Measurements from ENCODE around the gene HS3ST3A1. TPM values are rescaled to one million over a fixed set of nuclear protein-coding genes. Genes with fewer than 3 reads are reported as not detected.

HS3ST3A1 gene
- total and polyA plus RNA-seq, 2 of the 8 experiments (the other 6 are each of a cell fraction or from before 2014, with no cell fraction given): 5.4 to 5.7 TPM

- TF ChIP-seq TBP (IDR thresholded peaks at IDR 0.05; ENCODE audit: low read depth, low read length) (no peak), GTF2F1 (IDR thresholded peaks at IDR 0.05; ENCODE audit: borderline replicate concordance, low read depth, low read length) (no peak), KDM5A (IDR thresholded peaks at IDR 0.05; ENCODE audit: low read length) (no peak), CEBPB (IDR thresholded peaks at IDR 0.05; ENCODE audit: low read depth, low read length) (no peak), RFX5 (IDR thresholded peaks at IDR 0.05; ENCODE audit: borderline replicate concordance, low read depth, low read length) (no peak), EP300 (IDR thresholded peaks at IDR 0.05; ENCODE audit: borderline replicate concordance in 1 of 2, low read depth in 2 of 2, low read length in 2 of 2) (no peak), HDAC2 (IDR thresholded peaks at IDR 0.05; ENCODE audit: borderline replicate concordance in 1 of 2, low read depth in 2 of 2, low read length in 2 of 2) (no peak), RXRA (IDR thresholded peaks at IDR 0.05; ENCODE audit: insufficient read depth, low read depth, low read length) (no peak)
Observed at GRCh38 chr17:13563866-13564265, 37.9 kb downstream of the HS3ST3A1 start (continued).
